HG03378 (cell line): Measurements from ENCODE around the gene RFWD3.
"Not testable (repeated sequence)": the region's sequence is repeated elsewhere in the genome, so short reads cannot be mapped to it uniquely, and the experiment has no call there.

ENCODE experiments used
- ATAC-seq: cut with Tn5 transposase; IDR thresholded peaks from one replicate; pipeline ENCODE4 v1.9.1; 2021; ENCODE audit warnings: mild to moderate bottlenecking, moderate library complexity; ENCODE audit not compliant: unreplicated experiment

RFWD3 gene

DNA sequence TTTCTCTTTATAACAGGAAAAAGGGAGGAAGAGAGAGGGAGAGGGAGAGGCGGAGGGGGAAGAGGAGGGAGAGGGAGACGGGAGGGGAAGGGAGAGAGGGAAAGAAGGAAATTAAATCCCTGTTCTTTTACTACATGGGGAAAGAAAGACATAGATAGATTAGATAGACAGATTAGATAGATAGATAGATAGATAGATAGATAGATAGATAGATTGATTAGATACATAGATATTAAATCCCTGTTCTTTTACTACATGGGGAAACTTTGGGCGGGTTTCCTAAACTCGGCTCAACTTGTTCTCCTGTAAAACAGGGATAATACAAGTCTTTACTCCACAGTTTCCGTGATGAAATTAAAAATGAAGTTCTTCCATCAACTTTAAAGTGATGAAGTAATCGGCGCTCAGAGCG, 661 bp downstream of the RFWD3 start:
- no peak for ATAC-seq

DNA sequence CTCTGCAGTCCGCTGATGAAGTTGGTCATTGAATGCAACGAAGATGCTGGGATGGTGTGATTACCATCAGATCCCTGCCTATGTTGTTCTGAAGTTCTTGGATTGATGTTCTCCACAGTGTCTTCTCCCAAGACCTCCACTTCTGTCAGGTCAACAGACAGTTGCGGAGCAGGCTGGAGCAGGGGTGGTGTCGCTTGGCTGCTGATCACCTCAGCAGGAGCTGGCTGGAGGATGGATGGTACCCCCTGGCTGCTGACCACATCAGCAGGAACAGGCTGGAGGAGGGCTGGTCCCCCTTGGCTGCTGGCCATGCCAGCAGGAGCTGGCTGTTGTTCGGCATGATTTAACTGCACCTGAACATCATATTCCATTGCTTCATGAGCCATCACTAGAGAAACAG, 5.6 kb downstream of the RFWD3 start:
- no peak for ATAC-seq

DNA sequence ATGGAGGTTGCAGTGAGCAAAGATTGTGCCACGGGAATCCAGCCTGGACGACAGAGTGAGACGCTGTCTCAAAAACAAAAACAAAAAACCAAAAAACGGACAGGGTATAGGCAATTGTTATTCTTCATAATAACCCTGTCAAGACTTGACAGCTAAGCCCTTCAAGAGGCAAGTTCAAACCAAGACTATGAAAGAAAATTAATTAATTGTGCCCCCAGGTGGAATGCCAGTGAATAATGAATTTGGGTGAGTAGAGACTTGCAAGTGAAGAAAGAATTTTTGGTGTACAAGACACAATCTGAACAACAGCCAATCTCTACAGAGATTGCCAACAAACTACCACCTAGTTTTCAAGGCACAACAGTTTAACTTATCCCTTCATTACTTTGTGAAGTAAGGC, 6.3 kb downstream of the RFWD3 start:
- no peak for ATAC-seq

DNA sequence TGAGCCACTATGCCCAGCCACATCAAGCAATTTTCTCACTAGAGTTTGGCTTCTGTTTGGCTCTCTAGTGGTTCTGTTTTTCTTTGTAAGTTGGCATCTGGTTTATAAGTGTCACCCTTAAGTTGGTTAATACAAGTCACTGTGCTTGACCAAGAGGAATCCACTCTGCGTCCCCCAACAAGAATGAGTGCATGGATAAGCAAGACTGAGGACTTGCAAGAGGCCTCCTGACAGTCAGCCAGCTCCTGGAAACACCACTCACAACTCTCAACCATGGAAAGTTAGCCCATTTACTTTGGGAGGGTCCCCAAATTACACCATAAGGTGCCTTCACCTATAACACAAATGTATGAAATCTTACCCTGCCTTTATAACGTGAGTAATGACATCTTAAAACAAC, 7.6 kb downstream of the RFWD3 start:
- ATAC-seq, result no peak

DNA sequence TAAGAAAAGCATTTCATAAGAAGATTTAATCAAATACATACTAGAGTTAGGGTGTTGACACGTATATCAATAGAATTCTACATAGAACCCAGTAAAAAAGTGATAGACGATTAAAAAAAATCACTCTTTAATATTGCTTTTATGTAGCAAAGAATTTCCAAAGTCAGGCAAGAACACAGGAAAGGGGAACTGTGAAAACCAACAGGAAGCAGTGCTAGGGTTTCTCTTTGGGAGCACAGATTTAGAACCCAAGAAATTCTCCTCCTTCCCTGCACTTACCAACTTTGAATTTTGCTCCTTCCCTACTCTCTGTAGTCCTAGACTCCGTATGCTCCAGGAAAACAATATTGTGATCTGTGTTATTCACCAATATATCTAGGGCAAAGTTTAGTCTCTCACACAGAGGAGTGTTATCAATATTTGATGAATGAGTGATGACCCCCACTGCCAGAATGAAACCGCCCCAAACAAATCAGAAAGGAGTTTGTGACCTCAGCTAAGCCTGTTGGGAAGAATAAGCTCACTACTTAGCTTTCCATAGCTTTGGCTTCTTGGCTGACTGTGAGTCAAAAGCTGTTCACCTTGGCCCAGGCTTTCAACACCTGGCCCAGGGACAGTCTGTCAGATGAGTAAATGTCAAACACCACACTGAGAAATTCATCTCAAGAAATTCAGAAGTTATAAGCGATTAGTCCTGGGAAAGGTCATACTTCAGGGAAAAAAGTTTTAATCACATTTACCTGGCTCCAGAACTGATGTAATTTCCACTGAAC, 8.6 kb downstream of the RFWD3 start:
- no peak for ATAC-seq

DNA sequence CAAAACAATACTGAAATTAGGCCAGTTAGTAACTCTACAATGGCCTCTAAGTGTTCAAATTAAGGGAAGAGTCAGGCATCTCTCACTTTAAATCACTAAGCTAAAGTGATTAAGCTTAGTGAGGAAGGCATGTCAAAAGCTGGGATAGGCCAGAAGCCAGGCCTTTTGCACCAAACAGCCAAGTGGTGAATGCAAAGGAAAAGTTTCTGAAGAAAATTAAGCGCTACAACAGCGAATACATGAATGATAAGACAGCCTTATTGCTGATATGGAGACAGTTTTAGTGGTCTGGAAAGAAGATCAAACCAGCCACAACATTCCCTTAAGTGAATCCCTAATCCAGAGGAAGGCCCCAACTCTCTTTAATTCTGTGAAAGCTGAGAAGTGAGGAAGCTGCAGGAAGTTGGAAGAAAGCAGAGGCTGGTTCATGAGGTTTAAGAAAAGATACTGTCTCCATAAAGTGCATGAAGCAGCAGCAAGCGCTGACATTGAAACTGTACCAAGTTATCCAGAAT, 12.1 kb downstream of the RFWD3 start:
- ATAC-seq, result no peak

DNA sequence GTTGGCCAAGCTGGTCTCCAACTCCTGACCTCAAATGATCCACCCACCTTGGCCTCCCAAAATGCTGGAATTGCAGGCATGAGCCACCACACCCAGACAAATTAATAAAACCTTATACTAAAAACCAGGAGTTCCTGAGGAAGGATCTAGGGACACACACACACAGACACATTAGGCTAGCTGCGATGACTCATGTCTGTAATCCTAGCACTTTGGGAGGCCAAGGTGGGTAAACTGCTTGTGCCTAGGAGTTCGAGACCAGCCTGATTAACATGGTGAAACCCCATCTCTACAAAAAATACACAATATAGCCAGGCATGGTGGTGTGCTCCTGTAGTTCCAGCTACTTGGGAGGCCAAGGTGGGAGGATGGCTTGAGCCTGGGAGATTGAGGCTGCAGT, 13.8 kb downstream of the RFWD3 start:
- not testable (repeated sequence) for ATAC-seq

DNA sequence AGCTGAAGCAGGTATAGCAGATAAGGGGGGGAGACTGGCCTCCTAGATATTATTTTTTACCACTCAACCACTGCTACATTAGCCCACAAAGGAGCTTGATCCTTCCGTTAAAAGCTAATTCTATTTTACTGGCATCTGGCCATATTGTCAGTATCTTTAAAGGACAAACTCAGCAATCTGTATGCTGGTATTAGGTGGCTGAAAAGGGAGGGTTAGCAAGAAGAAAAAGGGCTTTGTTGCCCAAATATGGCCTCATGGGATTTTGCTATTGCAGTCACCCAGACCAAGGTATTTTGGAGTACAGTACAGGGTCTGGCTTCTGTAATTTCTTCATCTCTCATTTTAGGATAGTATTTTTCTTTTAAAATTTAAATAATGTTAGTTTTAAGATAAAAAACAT, 14.4 kb downstream of the RFWD3 start:
- ATAC-seq, result no peak

DNA sequence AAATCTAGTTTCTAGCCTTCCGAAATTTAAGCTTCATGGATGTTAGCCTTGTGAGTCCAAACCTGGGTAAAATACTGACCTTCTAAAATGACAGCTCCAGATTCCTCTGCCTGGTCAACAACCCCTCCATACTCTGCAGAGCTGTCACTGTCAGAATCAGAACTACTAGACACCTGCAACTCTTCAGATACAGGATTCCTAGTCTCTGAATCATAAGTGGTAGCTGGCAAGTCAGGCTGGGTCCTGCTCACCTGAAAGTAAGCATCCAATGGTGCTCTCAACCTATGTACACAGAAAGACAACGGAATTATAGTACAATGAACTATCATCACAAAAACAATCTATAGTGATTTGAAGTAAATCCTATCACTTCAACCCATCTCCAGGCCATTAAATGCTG, 14.8 kb downstream of the RFWD3 start:
- no peak for ATAC-seq

DNA sequence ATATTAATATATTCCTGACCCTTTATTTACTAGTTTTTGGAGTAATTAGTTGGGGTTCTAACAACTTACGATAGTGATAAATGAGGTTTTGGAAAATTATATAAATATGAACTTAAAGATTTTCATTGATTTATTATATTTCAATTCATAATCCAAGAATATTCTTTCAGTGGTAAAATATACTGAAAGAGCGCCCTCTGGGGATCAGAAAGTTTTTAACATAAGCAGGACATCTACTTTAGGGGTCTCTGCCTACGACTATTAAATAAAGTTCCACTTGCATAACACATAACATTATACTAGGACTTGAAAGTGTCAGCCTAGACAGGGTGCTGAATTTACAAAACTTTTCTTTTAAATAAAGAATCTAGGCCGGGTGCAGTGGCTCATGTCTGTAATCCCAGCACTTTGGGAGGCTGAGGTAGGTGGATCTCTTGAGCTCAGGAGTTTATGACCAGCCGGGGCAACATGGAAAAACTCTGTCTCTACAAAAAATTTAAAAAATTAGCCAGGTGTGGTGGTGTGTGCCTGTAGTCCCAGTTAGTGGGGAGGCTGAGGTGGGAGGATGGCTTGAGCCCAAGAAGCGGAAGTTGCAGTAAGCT, 15.6 kb downstream of the RFWD3 start:
- ATAC-seq, result no peak

DNA sequence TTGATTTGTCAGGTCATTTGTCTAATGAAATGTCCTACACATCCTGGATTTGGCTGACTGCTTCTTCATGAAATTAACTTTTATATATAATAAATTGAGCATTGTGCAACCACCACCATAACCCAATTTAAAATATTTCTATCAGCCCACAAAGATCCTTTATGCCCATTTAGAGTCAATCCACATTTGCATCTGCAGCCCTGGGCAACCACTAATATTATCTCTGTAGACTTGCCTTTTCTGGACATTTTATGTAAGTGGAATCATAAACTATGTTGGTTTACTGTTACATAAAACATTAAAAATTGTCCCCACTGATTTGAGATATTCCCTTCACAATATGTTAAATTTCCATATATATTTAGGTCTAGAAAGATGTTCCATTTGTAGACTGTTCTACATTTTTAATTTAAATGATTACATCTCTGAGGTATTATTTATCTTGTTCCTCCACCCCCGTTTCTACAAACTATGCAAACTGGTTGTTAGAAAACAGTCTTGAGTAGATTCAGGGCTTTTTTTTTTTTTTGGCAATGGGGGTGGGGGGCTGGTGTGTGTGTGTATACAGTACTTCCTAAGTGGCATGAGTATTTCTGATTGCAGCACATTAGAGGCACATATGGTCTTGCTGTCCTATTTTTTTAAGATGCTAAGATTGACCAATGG, 16.7 kb downstream of the RFWD3 start:
- no peak for ATAC-seq

DNA sequence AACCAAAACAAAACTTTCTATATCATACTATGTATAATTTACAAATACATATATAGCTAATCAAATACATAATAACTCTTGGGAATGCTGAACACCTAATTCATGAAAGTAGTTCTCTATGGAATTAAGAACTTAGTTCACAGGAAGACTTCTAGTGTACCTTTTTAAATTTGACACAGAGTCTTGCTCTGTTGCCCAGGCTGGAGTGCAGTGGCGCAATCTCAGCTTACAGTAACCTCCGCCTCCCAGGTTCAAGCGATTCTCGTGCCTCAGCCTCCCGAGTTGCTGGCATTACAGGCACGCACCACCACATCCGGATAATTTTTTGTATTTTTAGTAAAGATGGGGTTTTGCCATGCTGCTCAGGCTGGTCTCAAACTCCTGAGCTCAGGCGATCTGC, 24.7 kb downstream of the RFWD3 start:
- no peak for ATAC-seq

DNA sequence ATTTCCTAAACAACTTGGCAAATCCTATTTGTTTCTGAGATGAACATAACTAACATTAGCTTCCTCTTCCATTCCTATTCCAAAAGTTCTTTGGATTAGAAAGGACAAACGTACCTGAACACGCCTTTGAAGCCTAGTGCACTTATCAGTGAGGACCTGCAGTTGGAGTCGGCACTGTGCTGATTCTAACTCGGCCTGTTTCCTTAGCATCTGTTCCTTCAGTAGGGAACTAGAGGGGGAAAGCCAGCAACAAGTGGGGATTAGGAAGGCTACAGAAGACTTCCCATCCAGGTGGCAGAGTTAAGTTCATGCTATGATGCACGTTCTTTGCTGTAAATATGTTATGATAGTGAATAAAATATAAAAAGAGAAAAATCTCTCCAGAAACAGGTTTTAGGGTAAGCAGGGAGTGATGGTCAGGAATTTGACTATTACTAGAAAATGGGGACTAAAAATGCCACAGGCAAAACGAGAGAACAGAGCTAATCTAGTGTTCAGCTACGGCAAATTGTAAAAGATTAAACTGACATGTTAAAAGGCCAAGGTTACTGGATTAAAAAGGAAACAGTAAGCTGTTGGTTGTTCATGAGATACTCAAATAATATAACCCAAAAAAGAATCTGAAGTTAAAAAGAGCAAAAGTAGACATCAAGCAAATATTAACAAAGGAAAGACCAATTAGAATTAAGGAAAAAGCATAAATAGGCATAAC, 28.8 kb downstream of the RFWD3 start:
- no peak for ATAC-seq

DNA sequence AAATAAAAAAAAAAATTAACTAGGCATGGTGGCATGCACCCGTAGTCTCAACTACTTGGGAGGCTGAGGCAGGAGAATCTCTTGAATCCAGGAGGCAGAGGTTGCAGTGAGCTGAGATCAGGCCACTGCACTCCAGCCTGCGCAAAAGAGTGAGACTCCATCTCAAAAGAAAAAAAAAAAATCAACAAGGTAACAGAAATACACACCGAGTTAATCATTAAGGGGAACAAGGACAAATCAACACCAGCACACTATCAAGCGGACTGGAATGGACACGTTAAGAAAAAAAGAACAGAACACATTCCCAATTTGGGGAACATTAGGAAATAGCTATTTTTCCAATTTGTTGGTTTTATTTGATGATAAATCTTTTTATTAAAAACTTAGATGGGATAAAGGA, 31.4 kb downstream of the RFWD3 start:
- no peak for ATAC-seq

DNA sequence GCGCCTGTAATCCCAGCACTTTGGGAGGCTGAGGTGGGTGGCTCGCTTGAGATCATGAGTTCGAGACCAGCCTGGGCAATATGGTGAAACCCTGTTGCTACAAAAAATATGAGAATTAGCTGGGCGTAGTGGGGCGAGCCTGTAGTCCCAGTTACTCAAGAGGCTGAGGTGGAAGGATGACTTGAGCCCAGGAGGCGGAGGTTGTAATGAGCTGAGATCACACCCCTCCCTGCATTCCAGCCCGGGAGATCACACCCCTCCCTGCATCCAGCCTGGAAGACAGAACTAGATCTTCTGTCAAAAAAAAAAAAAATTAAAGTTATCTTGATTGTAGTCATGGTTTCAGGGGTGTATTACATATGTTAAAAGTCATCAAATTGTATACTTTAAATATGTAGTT, 33.0 kb downstream of the RFWD3 start:
- no peak for ATAC-seq

DNA sequence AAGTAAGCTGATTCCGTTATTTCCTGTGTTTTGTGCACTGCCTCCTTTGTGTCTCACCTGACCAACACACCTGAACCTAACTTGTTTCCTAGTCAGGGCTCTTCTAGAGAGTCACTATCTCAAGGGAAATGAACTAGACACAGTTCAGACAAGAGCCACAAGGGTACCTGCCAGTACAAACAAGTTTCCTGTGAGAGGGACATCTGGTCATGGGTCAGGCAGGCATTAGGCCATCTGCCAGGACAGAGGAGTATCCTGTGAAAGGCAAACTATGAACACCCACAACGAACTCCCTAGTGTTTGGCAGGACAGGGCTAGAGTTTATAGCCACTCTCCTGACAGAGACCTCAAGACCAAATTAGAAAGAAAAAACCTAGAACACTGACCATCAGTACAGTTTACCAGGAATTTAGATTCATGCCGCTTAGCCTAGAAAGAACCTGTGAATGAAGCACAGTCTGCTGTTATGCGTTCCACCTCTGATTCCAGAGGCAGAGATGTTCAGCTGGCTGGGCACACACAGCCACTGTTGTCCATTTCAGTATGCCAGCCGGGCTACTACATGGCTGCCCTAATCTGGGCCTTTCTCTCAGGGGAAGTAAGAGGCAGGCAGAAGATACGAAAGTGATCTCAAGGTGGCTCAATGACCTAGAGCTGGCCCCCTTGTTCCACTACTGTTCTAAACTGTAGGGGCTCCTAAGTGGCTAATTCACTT, 39.0 kb downstream of the RFWD3 start:
- no peak for ATAC-seq

DNA sequence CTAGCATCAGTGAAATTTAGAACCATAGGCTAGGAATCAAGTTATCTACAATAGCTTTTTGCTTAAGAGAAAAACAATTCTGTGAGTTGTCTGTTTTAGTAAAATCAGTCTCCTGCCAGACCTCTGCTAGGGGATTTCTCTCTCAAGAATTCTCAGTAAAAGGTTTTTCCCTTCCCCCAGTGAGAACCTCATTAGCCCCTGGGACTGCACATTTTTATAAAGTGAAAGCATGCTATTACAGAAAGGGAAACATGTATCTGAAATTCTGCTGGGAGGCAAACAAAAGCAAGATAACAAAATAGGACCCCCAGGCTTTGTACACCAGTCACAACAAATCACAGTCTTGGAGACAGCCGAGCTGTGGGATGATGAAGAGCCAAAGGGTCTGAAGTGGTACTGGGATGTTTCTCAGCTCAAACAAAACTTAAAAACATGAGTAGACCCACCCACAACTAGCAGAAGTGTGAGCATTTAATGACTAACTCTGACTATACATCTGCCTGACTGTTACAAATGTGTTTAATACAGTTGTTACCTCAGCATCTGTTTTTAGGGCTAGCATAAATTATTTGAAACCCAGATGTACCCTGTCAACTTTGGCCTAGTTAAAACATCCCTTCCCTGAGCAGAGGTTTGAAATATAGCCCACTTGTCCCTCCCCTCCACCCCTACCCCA, 39.8 kb downstream of the RFWD3 start:
- no peak for ATAC-seq

DNA sequence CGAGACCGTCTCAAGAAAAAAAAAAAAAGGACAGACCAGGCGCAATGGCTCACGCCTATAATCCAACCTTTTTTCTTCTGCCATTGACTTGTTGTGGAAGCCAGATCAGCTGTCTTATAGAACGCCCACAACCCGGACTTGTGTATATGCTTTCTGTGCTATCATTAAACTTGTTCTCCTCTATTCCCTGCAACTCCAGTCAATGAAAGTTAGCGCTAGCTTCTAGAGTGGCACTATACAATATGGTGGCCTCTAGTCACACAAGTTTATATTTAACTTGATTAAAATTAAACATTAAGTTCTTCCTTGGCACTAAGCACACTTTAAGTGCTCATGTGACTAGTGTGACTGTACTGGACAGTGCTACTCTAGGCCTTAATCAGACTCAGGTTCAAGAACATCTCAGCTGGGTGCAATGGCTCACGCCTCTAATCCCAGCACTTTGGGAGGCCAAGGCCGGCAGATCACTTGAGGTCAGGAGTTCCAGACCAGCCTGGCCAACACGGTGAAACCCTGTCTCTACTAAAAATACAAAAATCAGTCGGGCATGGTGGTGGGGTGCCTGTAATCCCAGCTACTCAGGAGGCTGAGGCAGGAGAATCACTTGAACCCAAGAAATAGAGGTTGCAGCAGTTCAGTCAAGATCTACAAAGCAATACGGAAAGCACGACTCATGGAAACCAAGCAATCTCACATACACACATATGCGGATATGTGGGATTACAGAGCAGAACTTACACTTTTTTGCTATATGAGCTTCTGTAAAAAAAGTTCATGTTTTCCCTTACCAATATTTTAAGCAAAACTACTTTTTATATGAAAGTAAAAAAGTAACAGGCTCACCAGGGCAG, 41.0 kb downstream of the RFWD3 start:
- no peak for ATAC-seq

DNA sequence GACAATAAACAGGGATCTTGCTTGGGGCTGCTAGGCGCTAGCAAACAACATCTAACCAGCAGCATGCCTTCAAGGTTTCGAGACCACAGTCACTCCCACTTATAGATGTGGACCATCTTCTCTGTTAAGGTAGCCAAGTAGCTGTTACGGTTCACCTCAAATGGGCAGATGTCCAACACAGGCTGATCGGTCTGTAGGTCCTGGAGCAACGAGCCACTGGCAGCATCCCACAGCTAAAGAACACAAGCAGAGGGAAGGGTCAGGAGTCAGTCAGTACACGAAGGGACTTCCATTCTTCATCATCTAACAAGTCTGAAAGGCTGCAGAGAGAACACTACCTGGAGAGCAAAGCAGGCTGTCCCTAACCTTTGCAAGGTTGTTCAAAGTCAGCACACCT, 42.8 kb downstream of the RFWD3 start:
- ATAC-seq, result no peak
